HEK293 (cell line): ENCODE results near the gene TRAF1.

Source experiments
- GLI4 ChIP-seq: fragments of 450-650 bp; formaldehyde crosslinking; IDR thresholded peaks from 2 replicates; pipeline ENCODE4 v1.5.1; 2016; ENCODE audit warnings: missing biosample characterization, missing genetic modification characterization
- GLIS2 ChIP-seq: fragments of 450-650 bp; formaldehyde crosslinking; IDR thresholded peaks from 2 replicates; pipeline ENCODE4 v1.5.1; 2016; ENCODE audit warnings: missing biosample characterization, missing genetic modification characterization
- KLF1 ChIP-seq: fragments of 450-650 bp; formaldehyde crosslinking; IDR thresholded peaks from 2 replicates; pipeline ENCODE4 v1.5.1; 2016; ENCODE audit warnings: missing biosample characterization, missing genetic modification characterization
- KLF16 ChIP-seq: fragments of 450-650 bp; formaldehyde crosslinking; IDR thresholded peaks from 2 replicates; pipeline ENCODE4 v1.5.1; 2017; ENCODE audit warnings: missing biosample characterization, missing genetic modification characterization
- OVOL3 ChIP-seq: fragments of 450-650 bp; formaldehyde crosslinking; IDR thresholded peaks from 2 replicates; pipeline ENCODE4 v1.5.1; 2016; ENCODE audit warnings: missing biosample characterization, missing genetic modification characterization
- RBAK ChIP-seq: fragments of 450-650 bp; formaldehyde crosslinking; IDR thresholded peaks from 2 replicates; pipeline ENCODE4 v1.5.1; 2016; ENCODE audit warnings: missing biosample characterization, missing genetic modification characterization
- SCRT1 ChIP-seq: fragments of 450-650 bp; formaldehyde crosslinking; IDR thresholded peaks from 2 replicates; pipeline ENCODE4 v1.5.1; 2016; ENCODE audit warnings: missing biosample characterization, missing genetic modification characterization, borderline replicate concordance
- SP3 ChIP-seq: fragments of 450-650 bp; formaldehyde crosslinking; IDR thresholded peaks from 2 replicates; pipeline ENCODE4 v1.5.1; 2016; ENCODE audit warnings: missing biosample characterization, missing genetic modification characterization
- ZBTB7A ChIP-seq: fragments of 450-650 bp; formaldehyde crosslinking; IDR thresholded peaks from 2 replicates; pipeline ENCODE4 v1.5.1; 2016; ENCODE audit warnings: low read depth, missing biosample characterization, missing genetic modification characterization
- ZFP3 ChIP-seq: fragments of 450-650 bp; formaldehyde crosslinking; IDR thresholded peaks from 2 replicates; pipeline ENCODE4 v1.5.1; 2016; ENCODE audit warnings: low read depth, missing biosample characterization, missing genetic modification characterization
- ZFP69B ChIP-seq: fragments of 450-650 bp; formaldehyde crosslinking; IDR thresholded peaks from 2 replicates; pipeline ENCODE4 v1.5.1; 2016; ENCODE audit warnings: missing biosample characterization, missing genetic modification characterization
- ZNF155 ChIP-seq: fragments of 450-650 bp; formaldehyde crosslinking; IDR thresholded peaks from 2 replicates; pipeline ENCODE4 v1.5.1; 2016; ENCODE audit warnings: missing biosample characterization, missing genetic modification characterization
- ZNF184 ChIP-seq: fragments of 450-650 bp; IDR thresholded peaks from 2 replicates; pipeline ENCODE4 v1.5.1; 2018; ENCODE audit warnings: missing biosample characterization, mild to moderate bottlenecking, missing genetic modification characterization
- ZNF19 ChIP-seq: fragments of 450-650 bp; formaldehyde crosslinking; IDR thresholded peaks from 2 replicates; pipeline ENCODE4; 2016; ENCODE audit warnings: missing biosample characterization, missing genetic modification characterization, low read depth
- ZNF211 ChIP-seq: fragments of 450-650 bp; formaldehyde crosslinking; IDR thresholded peaks from 2 replicates; pipeline ENCODE4 v1.5.1; 2016; ENCODE audit warnings: low read depth, missing biosample characterization, missing genetic modification characterization
- ZNF292 ChIP-seq: fragments of 450-650 bp; formaldehyde crosslinking; IDR thresholded peaks from 2 replicates; pipeline ENCODE4 v1.5.1; 2016; ENCODE audit warnings: low read depth, missing biosample characterization, missing genetic modification characterization, borderline replicate concordance
- ZNF335 ChIP-seq: fragments of 450-650 bp; formaldehyde crosslinking; conservative IDR thresholded peaks from 2 replicates; pipeline ENCODE4 v1.5.1; 2016; ENCODE audit warnings: missing biosample characterization, missing genetic modification characterization
- ZNF423 ChIP-seq: fragments of 450-650 bp; formaldehyde crosslinking; IDR thresholded peaks from 2 replicates; pipeline ENCODE4 v1.5.1; 2016; ENCODE audit warnings: missing biosample characterization, missing genetic modification characterization
- ZNF473 ChIP-seq: fragments of 450-650 bp; formaldehyde crosslinking; IDR thresholded peaks from 2 replicates; pipeline ENCODE4 v1.5.1; 2017; ENCODE audit warnings: missing biosample characterization, missing genetic modification characterization
- ZNF600 ChIP-seq: fragments of 450-650 bp; formaldehyde crosslinking; IDR thresholded peaks from 2 replicates; pipeline ENCODE4 v1.5.1; 2016; ENCODE audit warnings: missing biosample characterization, missing genetic modification characterization
- ZNF621 ChIP-seq: fragments of 450-650 bp; formaldehyde crosslinking; IDR thresholded peaks from 2 replicates; pipeline ENCODE4 v1.5.1; 2017; ENCODE audit warnings: missing biosample characterization, missing genetic modification characterization
- ZNF623 ChIP-seq: fragments of 450-650 bp; formaldehyde crosslinking; IDR thresholded peaks from 2 replicates; pipeline ENCODE4 v1.5.1; 2016; ENCODE audit warnings: missing biosample characterization, missing genetic modification characterization
- ZNF654 ChIP-seq: fragments of 450-650 bp; formaldehyde crosslinking; IDR thresholded peaks from 2 replicates; pipeline ENCODE4 v1.5.1; 2016; ENCODE audit warnings: low read depth, missing biosample characterization, missing genetic modification characterization
- ZNF707 ChIP-seq: fragments of 450-650 bp; formaldehyde crosslinking; IDR thresholded peaks from 2 replicates; pipeline ENCODE4 v1.5.1; 2016; ENCODE audit warnings: missing biosample characterization, missing genetic modification characterization
- ZNF830 ChIP-seq: fragments of 450-650 bp; IDR thresholded peaks from 2 replicates; pipeline ENCODE4 v1.5.0; 2018; ENCODE audit warnings: missing biosample characterization, missing genetic modification characterization, low read depth, mild to moderate bottlenecking, moderate library complexity
- ZNF843 ChIP-seq: fragments of 450-650 bp; formaldehyde crosslinking; IDR thresholded peaks from 2 replicates; pipeline ENCODE4 v1.5.1; 2016; ENCODE audit warnings: missing biosample characterization, missing genetic modification characterization
- ZSCAN16 ChIP-seq: fragments of 450-650 bp; formaldehyde crosslinking; IDR thresholded peaks from 2 replicates; pipeline ENCODE4 v1.5.1; 2016; ENCODE audit warnings: missing biosample characterization, missing genetic modification characterization
- TF ChIP-seq, protein P1 (sequence below): IDR thresholded peaks from 2 replicates; pipeline ENCODE4 v1.6.1; 2011; ENCODE audit warnings: mild to moderate bottlenecking, low read depth, low read length, borderline replicate concordance
- TF ChIP-seq, protein P2 (sequence below): fragments of 450-650 bp; formaldehyde crosslinking; IDR thresholded peaks from 2 replicates; pipeline ENCODE4 v1.5.1; 2016; ENCODE audit warnings: missing biosample characterization, missing genetic modification characterization
- TF ChIP-seq, protein P3 (sequence below): fragments of 450-650 bp; formaldehyde crosslinking; IDR thresholded peaks from 2 replicates; pipeline ENCODE4 v1.5.1; 2017; ENCODE audit warnings: missing biosample characterization, missing genetic modification characterization
- TF ChIP-seq, protein P4 (sequence below): fragments of 450-650 bp; formaldehyde crosslinking; conservative IDR thresholded peaks from 2 replicates; pipeline ENCODE4 v1.5.1; 2016; ENCODE audit warnings: low read depth, missing biosample characterization, missing genetic modification characterization

TRAF1 gene

DNA sequence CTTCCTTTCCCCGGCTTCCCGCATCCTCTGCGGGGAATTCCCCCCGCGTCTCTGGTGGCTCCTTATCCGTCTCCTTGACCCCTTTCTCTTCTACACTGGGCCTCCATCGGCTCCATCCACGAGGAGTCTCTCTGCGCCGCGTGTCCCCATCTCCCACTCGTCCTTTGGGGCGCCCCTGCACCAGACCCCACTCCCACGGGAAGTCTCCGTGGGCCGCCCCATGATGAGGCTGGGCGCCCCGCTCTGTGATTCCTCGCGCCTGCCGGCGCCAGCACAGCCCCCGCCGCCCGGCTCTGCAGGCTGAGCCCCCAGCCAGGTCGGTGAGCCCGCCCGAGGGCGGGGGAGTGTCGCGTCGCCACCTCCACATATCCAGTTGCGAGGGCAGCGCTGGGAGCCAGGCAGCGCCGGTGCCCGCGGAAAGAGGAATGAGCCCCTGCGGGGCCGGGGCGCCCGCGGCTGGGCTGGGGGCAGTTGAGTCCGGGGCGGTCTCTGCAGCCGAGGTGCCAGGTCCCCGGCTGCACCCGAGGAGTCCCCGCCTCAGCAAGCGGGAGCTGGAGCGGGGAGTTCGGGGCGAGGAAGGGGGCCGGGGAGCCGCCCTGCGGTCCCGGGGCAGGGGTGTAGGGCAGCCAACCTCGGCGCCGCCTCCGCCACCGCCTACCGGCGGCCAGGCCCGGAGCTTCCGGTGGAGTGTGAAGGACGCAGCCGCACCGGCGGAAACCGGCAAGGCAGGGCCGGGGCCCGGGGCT lies 2.1 kb upstream of the TRAF1 start (continued):
- TF ChIP-seq, protein P1, sequence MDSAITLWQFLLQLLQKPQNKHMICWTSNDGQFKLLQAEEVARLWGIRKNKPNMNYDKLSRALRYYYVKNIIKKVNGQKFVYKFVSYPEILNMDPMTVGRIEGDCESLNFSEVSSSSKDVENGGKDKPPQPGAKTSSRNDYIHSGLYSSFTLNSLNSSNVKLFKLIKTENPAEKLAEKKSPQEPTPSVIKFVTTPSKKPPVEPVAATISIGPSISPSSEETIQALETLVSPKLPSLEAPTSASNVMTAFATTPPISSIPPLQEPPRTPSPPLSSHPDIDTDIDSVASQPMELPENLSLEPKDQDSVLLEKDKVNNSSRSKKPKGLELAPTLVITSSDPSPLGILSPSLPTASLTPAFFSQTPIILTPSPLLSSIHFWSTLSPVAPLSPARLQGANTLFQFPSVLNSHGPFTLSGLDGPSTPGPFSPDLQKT = no peak
- TF ChIP-seq ZNF707 (tag by site-specific recombination) = no peak
- no peak for TF ChIP-seq SCRT1 (tag by site-specific recombination)
- no peak for TF ChIP-seq ZNF621 (tag by site-specific recombination)
- no peak for TF ChIP-seq ZNF155 (tag by site-specific recombination)
- TF ChIP-seq ZNF843 (tag by site-specific recombination) = no peak
- TF ChIP-seq, protein P2, sequence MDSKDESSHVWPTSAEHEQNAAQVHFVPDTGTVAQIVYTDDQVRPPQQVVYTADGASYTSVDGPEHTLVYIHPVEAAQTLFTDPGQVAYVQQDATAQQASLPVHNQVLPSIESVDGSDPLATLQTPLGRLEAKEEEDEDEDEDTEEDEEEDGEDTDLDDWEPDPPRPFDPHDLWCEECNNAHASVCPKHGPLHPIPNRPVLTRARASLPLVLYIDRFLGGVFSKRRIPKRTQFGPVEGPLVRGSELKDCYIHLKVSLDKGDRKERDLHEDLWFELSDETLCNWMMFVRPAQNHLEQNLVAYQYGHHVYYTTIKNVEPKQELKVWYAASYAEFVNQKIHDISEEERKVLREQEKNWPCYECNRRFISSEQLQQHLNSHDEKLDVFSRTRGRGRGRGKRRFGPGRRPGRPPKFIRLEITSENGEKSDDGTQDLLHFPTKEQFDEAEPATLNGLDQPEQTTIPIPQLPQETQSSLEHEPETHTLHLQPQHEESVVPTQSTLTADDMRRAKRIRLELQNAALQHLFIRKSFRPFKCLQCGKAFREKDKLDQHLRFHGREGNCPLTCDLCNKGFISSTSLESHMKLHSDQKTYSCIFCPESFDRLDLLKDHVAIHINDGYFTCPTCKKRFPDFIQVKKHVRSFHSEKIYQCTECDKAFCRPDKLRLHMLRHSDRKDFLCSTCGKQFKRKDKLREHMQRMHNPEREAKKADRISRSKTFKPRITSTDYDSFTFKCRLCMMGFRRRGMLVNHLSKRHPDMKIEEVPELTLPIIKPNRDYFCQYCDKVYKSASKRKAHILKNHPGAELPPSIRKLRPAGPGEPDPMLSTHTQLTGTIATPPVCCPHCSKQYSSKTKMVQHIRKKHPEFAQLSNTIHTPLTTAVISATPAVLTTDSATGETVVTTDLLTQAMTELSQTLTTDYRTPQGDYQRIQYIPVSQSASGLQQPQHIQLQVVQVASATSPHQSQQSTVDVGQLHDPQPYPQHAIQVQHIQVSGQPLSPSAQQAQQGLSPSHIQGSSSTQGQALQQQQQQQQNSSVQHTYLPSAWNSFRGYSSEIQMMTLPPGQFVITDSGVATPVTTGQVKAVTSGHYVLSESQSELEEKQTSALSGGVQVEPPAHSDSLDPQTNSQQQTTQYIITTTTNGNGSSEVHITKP (tag by site-specific recombination) = 0 out of 2 replicates have a peak, but pooled peaks have one; percentile 21
- TF ChIP-seq KLF16 (tag by site-specific recombination) = no peak
- TF ChIP-seq ZNF623 (tag by site-specific recombination) = no peak
- no peak for TF ChIP-seq ZNF423 (tag by site-specific recombination)
- TF ChIP-seq, protein P3, sequence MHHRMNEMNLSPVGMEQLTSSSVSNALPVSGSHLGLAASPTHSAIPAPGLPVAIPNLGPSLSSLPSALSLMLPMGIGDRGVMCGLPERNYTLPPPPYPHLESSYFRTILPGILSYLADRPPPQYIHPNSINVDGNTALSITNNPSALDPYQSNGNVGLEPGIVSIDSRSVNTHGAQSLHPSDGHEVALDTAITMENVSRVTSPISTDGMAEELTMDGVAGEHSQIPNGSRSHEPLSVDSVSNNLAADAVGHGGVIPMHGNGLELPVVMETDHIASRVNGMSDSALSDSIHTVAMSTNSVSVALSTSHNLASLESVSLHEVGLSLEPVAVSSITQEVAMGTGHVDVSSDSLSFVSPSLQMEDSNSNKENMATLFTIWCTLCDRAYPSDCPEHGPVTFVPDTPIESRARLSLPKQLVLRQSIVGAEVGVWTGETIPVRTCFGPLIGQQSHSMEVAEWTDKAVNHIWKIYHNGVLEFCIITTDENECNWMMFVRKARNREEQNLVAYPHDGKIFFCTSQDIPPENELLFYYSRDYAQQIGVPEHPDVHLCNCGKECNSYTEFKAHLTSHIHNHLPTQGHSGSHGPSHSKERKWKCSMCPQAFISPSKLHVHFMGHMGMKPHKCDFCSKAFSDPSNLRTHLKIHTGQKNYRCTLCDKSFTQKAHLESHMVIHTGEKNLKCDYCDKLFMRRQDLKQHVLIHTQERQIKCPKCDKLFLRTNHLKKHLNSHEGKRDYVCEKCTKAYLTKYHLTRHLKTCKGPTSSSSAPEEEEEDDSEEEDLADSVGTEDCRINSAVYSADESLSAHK = no peak
- TF ChIP-seq, protein P4, sequence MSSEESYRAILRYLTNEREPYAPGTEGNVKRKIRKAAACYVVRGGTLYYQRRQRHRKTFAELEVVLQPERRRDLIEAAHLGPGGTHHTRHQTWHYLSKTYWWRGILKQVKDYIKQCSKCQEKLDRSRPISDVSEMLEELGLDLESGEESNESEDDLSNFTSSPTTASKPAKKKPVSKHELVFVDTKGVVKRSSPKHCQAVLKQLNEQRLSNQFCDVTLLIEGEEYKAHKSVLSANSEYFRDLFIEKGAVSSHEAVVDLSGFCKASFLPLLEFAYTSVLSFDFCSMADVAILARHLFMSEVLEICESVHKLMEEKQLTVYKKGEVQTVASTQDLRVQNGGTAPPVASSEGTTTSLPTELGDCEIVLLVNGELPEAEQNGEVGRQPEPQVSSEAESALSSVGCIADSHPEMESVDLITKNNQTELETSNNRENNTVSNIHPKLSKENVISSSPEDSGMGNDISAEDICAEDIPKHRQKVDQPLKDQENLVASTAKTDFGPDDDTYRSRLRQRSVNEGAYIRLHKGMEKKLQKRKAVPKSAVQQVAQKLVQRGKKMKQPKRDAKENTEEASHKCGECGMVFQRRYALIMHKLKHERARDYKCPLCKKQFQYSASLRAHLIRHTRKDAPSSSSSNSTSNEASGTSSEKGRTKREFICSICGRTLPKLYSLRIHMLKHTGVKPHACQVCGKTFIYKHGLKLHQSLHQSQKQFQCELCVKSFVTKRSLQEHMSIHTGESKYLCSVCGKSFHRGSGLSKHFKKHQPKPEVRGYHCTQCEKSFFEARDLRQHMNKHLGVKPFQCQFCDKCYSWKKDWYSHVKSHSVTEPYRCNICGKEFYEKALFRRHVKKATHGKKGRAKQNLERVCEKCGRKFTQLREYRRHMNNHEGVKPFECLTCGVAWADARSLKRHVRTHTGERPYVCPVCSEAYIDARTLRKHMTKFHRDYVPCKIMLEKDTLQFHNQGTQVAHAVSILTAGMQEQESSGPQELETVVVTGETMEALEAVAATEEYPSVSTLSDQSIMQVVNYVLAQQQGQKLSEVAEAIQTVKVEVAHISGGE (tag by site-specific recombination) = peak; percentile 82; the same call in 1 of the 2 replicates
- TF ChIP-seq GLI4 (tag by site-specific recombination) = no peak
- no peak for TF ChIP-seq ZNF19 (tag by site-specific recombination)
- TF ChIP-seq ZFP69B (tag by site-specific recombination) = no peak
- TF ChIP-seq ZSCAN16 = no peak
- no peak for TF ChIP-seq ZNF830
- TF ChIP-seq ZNF211 (tag by site-specific recombination) = no peak
- TF ChIP-seq SP3 (tag by site-specific recombination) = peak; percentile 37
- TF ChIP-seq OVOL3 = no peak
- no peak for TF ChIP-seq ZNF184
- TF ChIP-seq ZNF654 (tag by site-specific recombination) = no peak
- TF ChIP-seq ZFP3 = no peak
- TF ChIP-seq ZNF600 (tag by site-specific recombination) = no peak
- TF ChIP-seq KLF1 = 0 out of 2 replicates have a peak, but pooled peaks have one; percentile 17
- TF ChIP-seq RBAK (tag by site-specific recombination) = no peak
- no peak for TF ChIP-seq ZBTB7A (tag by site-specific recombination)
- TF ChIP-seq GLIS2 = peak; percentile 60
- TF ChIP-seq ZNF292 (tag by site-specific recombination) = no peak
- TF ChIP-seq ZNF473 (tag by site-specific recombination) = no peak
- peak; percentile 68; the same call in 1 of the 2 replicates for TF ChIP-seq ZNF335 (tag by site-specific recombination)
